Left ventricle myocardium inferior (tissue), 1 donor: ENCODE data around the gene TBC1D5. TPM values are rescaled to one million over a fixed set of nuclear protein-coding genes. Genes with fewer than 3 reads are reported as not detected.

Experiments
- DNase-seq: peaks from one replicate; pipeline ENCODE4 v3.0.0-alpha.2; 2020
- H3K27ac ChIP-seq: fragments of 200-600 bp; replicated peaks from 2 replicates; pipeline ENCODE4 v1.8.0; 2021
- H3K27me3 ChIP-seq: fragments of 200-600 bp; 2 replicates; pipeline ENCODE4 v1.8.0; 2021; ENCODE audit warnings: low read depth
- H3K36me3 ChIP-seq: fragments of 200-600 bp; 2 replicates; pipeline ENCODE4 v1.8.0; 2021
- H3K4me1 ChIP-seq: fragments of 200-600 bp; 2 replicates; pipeline ENCODE4 v1.8.0; 2021
- H3K4me3 ChIP-seq: fragments of 200-600 bp; 2 replicates; pipeline ENCODE4 v1.8.0; 2021; ENCODE audit warnings: mild to moderate bottlenecking, moderate library complexity
- H3K9me3 ChIP-seq: fragments of 200-600 bp; replicated peaks from 2 replicates; pipeline ENCODE4 v1.8.0; 2021
- intact Hi-C: fragments of 100-400 bp; cut with micrococcal nuclease; formaldehyde crosslinking; loops from one replicate; pipeline ENCODE4 v1.11.0; 2022
- total RNA-seq: library from RNA; stranded (reverse); fragmentation: NEBNext Ultra II Directional; extraction: Animal tissue kit (Norgen Biotek cat#: 25700); gene quantifications from one replicate; pipeline ENCODE4 v1.2.1, GENCODE V29; 2021
- TF ChIP-seq, protein P1 (sequence below): fragments of 200-600 bp; IDR thresholded peaks from 2 replicates; pipeline ENCODE4 v1.8.0; 2021; ENCODE audit warnings: antibody characterized with exemption, mild to moderate bottlenecking, borderline replicate concordance
- donor health status: DM: no; HTN: yes; CAD: no; lungs with severe emphysema.

The TBC1D5 gene
- total RNA-seq, 1 donor from 2014 or later, result 26.9 TPM

GRCh38 chr3:17207019-17207418 is 535.4 kb downstream of the TBC1D5 start:
- no peak for DNase-seq
- peaks cover 17% of the 10 kb centered on the region for H3K9me3 ChIP-seq
- no peak overlapping the region for H3K4me3 ChIP-seq
- no peak overlapping the region for H3K27ac ChIP-seq
- H3K4me1 ChIP-seq, result peaks cover 14% of the 10 kb centered on the region
- no peaks in the 10 kb centered on the region for H3K27me3 ChIP-seq
- intact Hi-C loops, result no loop called here
- H3K36me3 ChIP-seq, result peaks cover 11% of the 10 kb centered on the region
- TF ChIP-seq, protein P1, sequence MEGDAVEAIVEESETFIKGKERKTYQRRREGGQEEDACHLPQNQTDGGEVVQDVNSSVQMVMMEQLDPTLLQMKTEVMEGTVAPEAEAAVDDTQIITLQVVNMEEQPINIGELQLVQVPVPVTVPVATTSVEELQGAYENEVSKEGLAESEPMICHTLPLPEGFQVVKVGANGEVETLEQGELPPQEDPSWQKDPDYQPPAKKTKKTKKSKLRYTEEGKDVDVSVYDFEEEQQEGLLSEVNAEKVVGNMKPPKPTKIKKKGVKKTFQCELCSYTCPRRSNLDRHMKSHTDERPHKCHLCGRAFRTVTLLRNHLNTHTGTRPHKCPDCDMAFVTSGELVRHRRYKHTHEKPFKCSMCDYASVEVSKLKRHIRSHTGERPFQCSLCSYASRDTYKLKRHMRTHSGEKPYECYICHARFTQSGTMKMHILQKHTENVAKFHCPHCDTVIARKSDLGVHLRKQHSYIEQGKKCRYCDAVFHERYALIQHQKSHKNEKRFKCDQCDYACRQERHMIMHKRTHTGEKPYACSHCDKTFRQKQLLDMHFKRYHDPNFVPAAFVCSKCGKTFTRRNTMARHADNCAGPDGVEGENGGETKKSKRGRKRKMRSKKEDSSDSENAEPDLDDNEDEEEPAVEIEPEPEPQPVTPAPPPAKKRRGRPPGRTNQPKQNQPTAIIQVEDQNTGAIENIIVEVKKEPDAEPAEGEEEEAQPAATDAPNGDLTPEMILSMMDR, result no peak

- peaks cover 14% of the 10 kb centered on the region for H3K4me1 ChIP-seq
- no peaks in the 10 kb centered on the region for H3K27me3 ChIP-seq
- DNase-seq, result no peak
- H3K36me3 ChIP-seq, result peaks cover 17% of the 10 kb centered on the region
- intact Hi-C loops, result no loop called here
- no peak overlapping the region for H3K4me3 ChIP-seq
- H3K27ac ChIP-seq, result no peak overlapping the region
- TF ChIP-seq, protein P1, result no peak
- H3K9me3 ChIP-seq, result peaks cover 20% of the 10 kb centered on the region
These were observed 538.3 kb downstream of the TBC1D5 start for GRCh38 chr3:17204049-17204650.

DNA sequence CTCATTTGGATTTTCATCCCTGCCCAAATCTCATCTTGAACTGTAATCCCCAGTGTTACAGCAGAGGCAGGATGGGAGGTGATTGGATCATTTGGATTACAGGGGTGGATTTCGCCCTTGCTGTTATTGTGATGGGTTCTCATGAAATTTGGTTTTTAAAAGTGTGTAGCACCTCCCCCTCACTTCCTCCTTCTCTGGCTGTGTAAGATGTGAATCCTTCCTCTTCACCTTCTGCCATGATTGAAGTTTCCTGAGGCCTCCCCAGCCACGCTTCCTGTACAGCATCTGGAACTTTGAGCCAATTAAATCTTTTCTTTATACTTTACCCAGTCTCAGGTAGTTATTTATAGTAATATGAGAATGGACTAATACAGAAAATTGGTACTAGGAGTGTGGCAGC is 540.9 kb downstream of the TBC1D5 start:
- DNase-seq, result no peak
- Histone ChIP-seq H3K4me3 (no peak overlapping the region), H3K9me3 (peaks cover 20% of the 10 kb centered on the region), H3K4me1 (peaks cover 2% of the 10 kb centered on the region), H3K36me3 (peaks cover 17% of the 10 kb centered on the region), H3K27me3 (no peaks in the 10 kb centered on the region), H3K27ac (no peak overlapping the region)
- intact Hi-C loops, result no loop called here
- TF ChIP-seq, protein P1, result no peak

- Histone ChIP-seq H3K4me3 (no peak overlapping the region), H3K9me3 (no peaks in the 10 kb centered on the region), H3K36me3 (peaks cover 5% of the 10 kb centered on the region), H3K4me1 (peaks cover 28% of the 10 kb centered on the region), H3K27ac (peak overlapping the region; percentile 13), H3K27me3 (no peaks in the 10 kb centered on the region)
- TF ChIP-seq, protein P1, result peak; percentile 15
- no peak for DNase-seq
- intact Hi-C loops, result no loop called here
These were observed 546.4 kb downstream of the TBC1D5 start for GRCh38 chr3:17195856-17196604.

DNA sequence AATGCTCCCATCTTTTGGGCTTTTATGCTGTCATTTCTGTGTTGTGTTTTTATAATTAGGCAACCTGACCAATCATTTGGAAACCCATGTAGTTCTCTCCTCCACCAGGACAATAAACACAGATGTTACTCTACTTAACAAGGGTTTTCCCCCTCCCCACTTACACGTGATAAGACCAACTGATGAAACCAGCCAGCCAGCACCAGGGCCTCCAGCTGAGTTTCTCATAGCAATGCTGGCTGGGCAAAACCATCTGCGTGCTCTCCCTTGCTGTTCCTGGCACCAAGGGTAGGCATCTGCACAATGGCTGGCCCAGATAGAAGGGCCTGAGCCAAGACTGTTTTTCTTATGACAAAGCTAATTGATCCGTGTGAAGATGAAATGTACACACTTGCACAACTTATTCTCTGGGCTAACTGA is 547.2 kb downstream of the TBC1D5 start:
- no peak overlapping the region for H3K4me3 ChIP-seq
- H3K27ac ChIP-seq, result peak overlapping the region; percentile 23
- no peaks in the 10 kb centered on the region for H3K9me3 ChIP-seq
- H3K27me3 ChIP-seq, result no peaks in the 10 kb centered on the region
- peaks cover 2% of the 10 kb centered on the region for H3K36me3 ChIP-seq
- intact Hi-C loops, result no loop called here
- peaks cover 36% of the 10 kb centered on the region for H3K4me1 ChIP-seq
- DNase-seq, result no peak
- TF ChIP-seq, protein P1, result no peak
